Keratinocyte (primary cell): Measurements from ENCODE around the gene PUM1. TPM values are rescaled to one million over a fixed set of nuclear protein-coding genes. Genes with fewer than 3 reads are reported as not detected.
A peak's percentile ranks its signal among the peaks of the same experiment; 100 is the strongest.
"Not testable (repeated sequence)": the region's sequence is repeated elsewhere in the genome, so short reads cannot be mapped to it uniquely, and the experiment has no call there.

Experiments
- DNase-seq: peaks from one replicate; pipeline ENCODE4 v3.0.0-alpha.2; 2011; ENCODE audit warnings: low read depth, missing footprints, low spot score
- FAIRE-seq: peaks from 2 replicates; lab custom pipeline; 2011; peaks lifted over from hg19 to GRCh38; lab: Jason Lieb, UNC
- H2AFZ ChIP-seq: 2 replicates; pipeline ENCODE4 v1.6.0; 2012; ENCODE audit warnings: low read length, control low read depth, inconsistent platforms; ENCODE audit not compliant: control insufficient read depth
- H3K27ac ChIP-seq: 2 replicates; pipeline ENCODE4 v1.5.1; 2011; ENCODE audit warnings: low read length; ENCODE audit not compliant: control insufficient read depth, insufficient read depth
- H3K27me3 ChIP-seq: 3 replicates; pipeline ENCODE4 v1.6.0; 2011; ENCODE audit warnings: low read length; ENCODE audit not compliant: control insufficient read depth, insufficient read depth; ENCODE audit errors: extremely low read depth
- H3K36me3 ChIP-seq, 2 experiments: 2 replicates in 1 of 2; 3 replicates in 1 of 2; pipeline ENCODE4 v1.5.1; 2011; ENCODE audit warnings: low read length in 2 of 2, mild to moderate bottlenecking in 1 of 2; ENCODE audit not compliant: control insufficient read depth in 2 of 2, insufficient read depth in 2 of 2; ENCODE audit errors: extremely low read depth in 1 of 2
- H3K4me1 ChIP-seq: 3 replicates; pipeline ENCODE4 v1.5.1; 2011; ENCODE audit warnings: low read length; ENCODE audit not compliant: control insufficient read depth, insufficient read depth; ENCODE audit errors: extremely low read depth
- H3K4me2 ChIP-seq: 3 replicates; pipeline ENCODE4 v1.6.0; 2011; ENCODE audit warnings: low read depth, low read length; ENCODE audit not compliant: control insufficient read depth, insufficient read depth; ENCODE audit errors: extremely low read depth
- H3K4me3 ChIP-seq, 3 experiments: fragments of 200-600 bp in 1 of 3; sonication (generic) in 1 of 3; 2 replicates in 2 of 3; 3 replicates in 1 of 3; pipeline ENCODE4 v1.5.1; 2011 to 2016; ENCODE audit warnings: low read length in 3 of 3, mild to moderate bottlenecking in 3 of 3, control low read depth in 2 of 3, inconsistent platforms in 1 of 3, low read depth in 1 of 3, mixed read lengths in 1 of 3, mixed run types in 1 of 3, moderate library complexity in 1 of 3; ENCODE audit not compliant: control insufficient read depth in 2 of 3, insufficient read depth in 2 of 3; ENCODE audit errors: extremely low read depth in 1 of 3
- H3K79me2 ChIP-seq: 2 replicates; pipeline ENCODE4 v1.6.0; 2012; ENCODE audit warnings: low read length; ENCODE audit not compliant: control insufficient read depth, insufficient read depth
- H3K9ac ChIP-seq: 3 replicates; pipeline ENCODE4 v1.6.0; 2011; ENCODE audit warnings: low read length; ENCODE audit not compliant: control insufficient read depth, insufficient read depth; ENCODE audit errors: extremely low read depth
- H3K9me1 ChIP-seq: 3 replicates; pipeline ENCODE4 v1.6.0; 2011; ENCODE audit warnings: low read length; ENCODE audit not compliant: control insufficient read depth, insufficient read depth; ENCODE audit errors: extremely low read depth
- H3K9me3 ChIP-seq: 2 replicates; pipeline ENCODE4 v1.5.1; 2012; ENCODE audit warnings: low read depth, low read length; ENCODE audit not compliant: control insufficient read depth
- H4K20me1 ChIP-seq: 3 replicates; pipeline ENCODE4 v1.6.0; 2011; ENCODE audit warnings: low read length; ENCODE audit not compliant: control insufficient read depth, insufficient read depth; ENCODE audit errors: extremely low read depth
- EZH2 ChIP-seq: IDR thresholded peaks from one replicate; pipeline ENCODE4 v1.6.1; 2012; ENCODE audit warnings: inconsistent platforms, mild to moderate bottlenecking, low read length, moderate library complexity
- dilution Hi-C: fragments of 300-500 bp; cut with MboI; formaldehyde crosslinking; loops from one replicate; pipeline ENCODE4 v1.7.0; 2020; ENCODE audit warnings: low sequenced_read_pairs; ENCODE audit not compliant: extremely low pct_ligation_motif_present
- polyA plus RNA-seq, 5 experiments: library from polyadenylated mRNA; depleted of rRNA in 3 of 5; stranded (reverse) in 3 of 5; stranded (forward) in 1 of 5; unstranded in 1 of 5; fragments of >200 nt; gene quantifications; 1 replicate in 1 of 5; 2 replicates in 3 of 5; 3 replicates in 1 of 5; pipeline versions ENCODE4 v1.2.1 to v1.2.3, GENCODE V29; 2011 to 2012; ENCODE audit warnings: missing spikeins in 2 of 5, low read depth in 1 of 5, low replicate concordance in 1 of 5
- TF ChIP-seq, protein P1 (sequence below), 3 experiments: IDR thresholded peaks in 1 of 3; conservative IDR thresholded peaks in 1 of 3; optimal IDR thresholded peaks in 1 of 3; 2 replicates in 2 of 3; 3 replicates in 1 of 3; pipeline versions ENCODE3 to v1.5.1; 2011; ENCODE audit warnings: low read length in 3 of 3, mild to moderate bottlenecking in 3 of 3, moderate library complexity in 2 of 3, control low read depth in 1 of 3, inconsistent platforms in 1 of 3; ENCODE audit not compliant: insufficient read depth in 2 of 3; ENCODE audit errors: extremely low read depth in 1 of 3

Gene PUM1
- polyA plus RNA-seq, 1 donor (not counting 4 experiments of a cell fraction or from before 2014, with no cell fraction given) = 68.6 TPM

DNA sequence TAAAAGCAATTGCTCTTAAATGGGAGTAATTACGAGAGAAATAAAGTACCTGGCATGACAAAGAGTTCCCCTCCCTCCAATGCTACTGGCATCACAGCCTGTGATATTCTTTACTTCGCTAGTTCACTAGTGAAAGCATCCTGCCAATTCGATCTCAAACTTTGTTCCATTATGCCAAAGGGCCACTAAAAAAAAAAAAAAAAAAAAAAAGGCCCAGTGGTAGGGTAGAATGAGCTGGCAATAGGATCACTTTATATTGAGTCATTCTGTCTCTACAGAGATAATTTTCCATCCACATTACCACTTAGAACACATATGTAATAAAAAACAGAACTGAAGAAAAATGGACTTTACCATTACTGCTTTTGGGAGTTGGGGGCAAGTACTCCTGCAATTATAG, 11.2 kb downstream of the PUM1 start:
- H3K36me3 ChIP-seq = peaks cover 13 to 28% of the 10 kb centered on the region in 2 experiments

DNA sequence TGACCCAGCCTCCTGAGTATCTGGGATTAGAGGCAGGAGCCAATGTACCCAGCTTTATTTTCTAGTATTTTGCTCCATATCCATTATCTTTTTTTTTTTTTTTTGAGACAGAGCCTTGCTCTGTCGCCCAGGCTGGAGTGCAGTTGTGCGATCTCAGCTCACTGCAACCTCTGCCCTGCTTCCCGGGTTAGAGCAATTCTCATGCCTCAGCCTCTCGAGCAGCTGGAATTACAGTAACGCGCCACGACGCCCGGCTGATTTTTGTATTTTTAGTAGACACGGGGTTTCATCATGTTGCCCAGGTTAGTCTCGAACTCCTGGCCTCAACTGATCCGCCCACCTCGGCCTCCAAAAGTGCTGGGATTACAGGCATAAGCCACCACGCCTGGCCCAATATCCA, 12.9 kb downstream of the PUM1 start:
- FAIRE-seq, H3K9me3 ChIP-seq, H3K27ac ChIP-seq, H3K9me1 ChIP-seq, H3K27me3 ChIP-seq, H3K9ac ChIP-seq, H2AFZ ChIP-seq, dilution Hi-C loops, H3K4me3 ChIP-seq, H3K4me2 ChIP-seq, DNase-seq, H3K4me1 ChIP-seq: not testable (repeated sequence)
- Histone ChIP-seq H3K36me3 (peaks cover 11 to 21% of the 10 kb centered on the region in 2 experiments), H3K79me2 (peaks cover 93% of the 10 kb centered on the region), H4K20me1 (peaks cover 31% of the 10 kb centered on the region)

More for the DNA sequence above, 11.2 kb downstream of the PUM1 start:
- Histone ChIP-seq H3K9me1 (no peaks in the 10 kb centered on the region), H4K20me1 (peaks cover 39% of the 10 kb centered on the region), H3K79me2 (peaks cover 98% of the 10 kb centered on the region), H3K9me3 (no peaks in the 10 kb centered on the region), H3K27ac (no peak overlapping the region), H3K27me3 (no peaks in the 10 kb centered on the region), H3K4me2 (peak overlapping the region; percentile 22), H3K4me3 (no peak overlapping the region), H3K9ac (no peak overlapping the region), H3K4me1 (peaks cover 5% of the 10 kb centered on the region), H2AFZ (no peak overlapping the region)
- DNase-seq (no peak), FAIRE-seq (no peak)
- TF ChIP-seq, protein P1, sequence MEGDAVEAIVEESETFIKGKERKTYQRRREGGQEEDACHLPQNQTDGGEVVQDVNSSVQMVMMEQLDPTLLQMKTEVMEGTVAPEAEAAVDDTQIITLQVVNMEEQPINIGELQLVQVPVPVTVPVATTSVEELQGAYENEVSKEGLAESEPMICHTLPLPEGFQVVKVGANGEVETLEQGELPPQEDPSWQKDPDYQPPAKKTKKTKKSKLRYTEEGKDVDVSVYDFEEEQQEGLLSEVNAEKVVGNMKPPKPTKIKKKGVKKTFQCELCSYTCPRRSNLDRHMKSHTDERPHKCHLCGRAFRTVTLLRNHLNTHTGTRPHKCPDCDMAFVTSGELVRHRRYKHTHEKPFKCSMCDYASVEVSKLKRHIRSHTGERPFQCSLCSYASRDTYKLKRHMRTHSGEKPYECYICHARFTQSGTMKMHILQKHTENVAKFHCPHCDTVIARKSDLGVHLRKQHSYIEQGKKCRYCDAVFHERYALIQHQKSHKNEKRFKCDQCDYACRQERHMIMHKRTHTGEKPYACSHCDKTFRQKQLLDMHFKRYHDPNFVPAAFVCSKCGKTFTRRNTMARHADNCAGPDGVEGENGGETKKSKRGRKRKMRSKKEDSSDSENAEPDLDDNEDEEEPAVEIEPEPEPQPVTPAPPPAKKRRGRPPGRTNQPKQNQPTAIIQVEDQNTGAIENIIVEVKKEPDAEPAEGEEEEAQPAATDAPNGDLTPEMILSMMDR (optimal IDR thresholded peaks at IDR 0.05 in 1 of 3, IDR thresholded peaks at IDR 0.05 in 1 of 3, conservative IDR thresholded peaks at IDR 0.05 in 1 of 3; ENCODE audit: extremely low read depth in 1 of 3, insufficient read depth in 2 of 3, low read length in 3 of 3) = no peak
- no peak for TF ChIP-seq EZH2
- dilution Hi-C loops = no loop called here

DNA sequence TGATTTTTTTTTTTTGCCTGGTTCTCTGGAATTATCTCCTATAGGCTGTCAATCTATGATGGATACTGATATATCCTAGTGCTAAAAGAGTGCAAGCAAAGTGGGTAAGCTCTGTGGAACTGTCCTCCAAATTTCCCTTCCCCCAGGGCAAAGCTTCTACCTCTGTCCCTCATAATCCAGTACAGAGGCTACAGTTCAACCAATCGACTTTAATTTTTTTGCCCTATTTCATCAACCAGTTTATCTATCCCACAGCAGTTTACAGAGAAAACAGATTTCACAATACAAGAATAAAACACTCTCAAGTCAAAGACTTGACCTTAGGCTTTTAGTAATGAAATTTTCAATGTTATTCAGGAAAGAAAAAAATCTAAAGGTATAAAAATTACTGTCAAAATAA, 13.9 kb downstream of the PUM1 start:
- H3K27me3 ChIP-seq = no peaks in the 10 kb centered on the region
- peaks cover 8 to 23% of the 10 kb centered on the region in 2 experiments for H3K36me3 ChIP-seq
- dilution Hi-C loops = no loop called here
- peaks cover 93% of the 10 kb centered on the region for H3K79me2 ChIP-seq
- H3K9me3 ChIP-seq = no peaks in the 10 kb centered on the region
- H3K9ac ChIP-seq = no peak overlapping the region
- TF ChIP-seq EZH2 = no peak
- TF ChIP-seq, protein P1 (optimal IDR thresholded peaks at IDR 0.05 in 1 of 3, IDR thresholded peaks at IDR 0.05 in 1 of 3, conservative IDR thresholded peaks at IDR 0.05 in 1 of 3; ENCODE audit: extremely low read depth in 1 of 3, insufficient read depth in 2 of 3, low read length in 3 of 3) = no peak
- no peak overlapping the region for H3K27ac ChIP-seq
- H3K4me1 ChIP-seq = peaks cover 10% of the 10 kb centered on the region
- H4K20me1 ChIP-seq = peaks cover 41% of the 10 kb centered on the region
- FAIRE-seq (no peak), DNase-seq (no peak)
- no peaks in the 10 kb centered on the region for H3K9me1 ChIP-seq
- no peak overlapping the region for H3K4me3 ChIP-seq
- H2AFZ ChIP-seq = no peak overlapping the region
- H3K4me2 ChIP-seq = no peak overlapping the region

DNA sequence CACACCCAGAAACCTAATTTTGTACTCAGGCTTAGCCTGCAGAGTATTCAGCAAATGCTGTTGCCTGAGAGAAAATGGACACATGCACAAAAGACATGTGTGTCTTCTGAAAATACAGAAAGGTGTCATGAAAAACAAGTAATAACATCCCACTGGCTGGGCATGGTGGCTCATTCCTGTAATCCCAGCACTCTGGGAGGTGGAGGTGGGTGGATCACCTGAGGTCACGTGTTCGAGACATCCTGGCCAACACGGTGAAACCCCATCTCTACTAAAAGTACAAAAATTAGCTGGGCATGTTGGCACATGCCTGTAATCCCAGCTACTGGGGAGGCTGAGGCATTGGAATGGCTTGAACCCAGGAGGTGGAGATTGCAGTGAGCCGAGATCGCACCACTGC, 18.0 kb downstream of the PUM1 start:
- DNase-seq, H3K9me1 ChIP-seq, dilution Hi-C loops, H3K9ac ChIP-seq, H2AFZ ChIP-seq, H3K27me3 ChIP-seq, H3K4me1 ChIP-seq, H3K4me3 ChIP-seq, H3K9me3 ChIP-seq: not testable (repeated sequence)
- Histone ChIP-seq H3K4me2 (peak overlapping the region; percentile 34), H4K20me1 (peaks cover 49% of the 10 kb centered on the region), H3K79me2 (peaks cover 93% of the 10 kb centered on the region), H3K27ac (peak overlapping the region; percentile 67), H3K36me3 (peaks cover 7 to 19% of the 10 kb centered on the region in 2 experiments)
- FAIRE-seq = peak; percentile 58
